ENCODE data around the gene USP17L11.
"Not testable (repeated sequence)": the region's sequence is repeated elsewhere in the genome, so short reads cannot be mapped to it uniquely, and the experiment has no call there.

The USP17L11 gene, protein sequence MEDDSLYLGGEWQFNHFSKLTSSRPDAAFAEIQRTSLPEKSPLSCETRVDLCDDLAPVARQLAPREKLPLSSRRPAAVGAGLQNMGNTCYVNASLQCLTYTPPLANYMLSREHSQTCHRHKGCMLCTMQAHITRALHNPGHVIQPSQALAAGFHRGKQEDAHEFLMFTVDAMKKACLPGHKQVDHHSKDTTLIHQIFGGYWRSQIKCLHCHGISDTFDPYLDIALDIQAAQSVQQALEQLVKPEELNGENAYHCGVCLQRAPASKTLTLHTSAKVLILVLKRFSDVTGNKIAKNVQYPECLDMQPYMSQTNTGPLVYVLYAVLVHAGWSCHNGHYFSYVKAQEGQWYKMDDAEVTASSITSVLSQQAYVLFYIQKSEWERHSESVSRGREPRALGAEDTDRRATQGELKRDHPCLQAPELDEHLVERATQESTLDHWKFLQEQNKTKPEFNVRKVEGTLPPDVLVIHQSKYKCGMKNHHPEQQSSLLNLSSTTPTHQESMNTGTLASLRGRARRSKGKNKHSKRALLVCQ

DNA sequence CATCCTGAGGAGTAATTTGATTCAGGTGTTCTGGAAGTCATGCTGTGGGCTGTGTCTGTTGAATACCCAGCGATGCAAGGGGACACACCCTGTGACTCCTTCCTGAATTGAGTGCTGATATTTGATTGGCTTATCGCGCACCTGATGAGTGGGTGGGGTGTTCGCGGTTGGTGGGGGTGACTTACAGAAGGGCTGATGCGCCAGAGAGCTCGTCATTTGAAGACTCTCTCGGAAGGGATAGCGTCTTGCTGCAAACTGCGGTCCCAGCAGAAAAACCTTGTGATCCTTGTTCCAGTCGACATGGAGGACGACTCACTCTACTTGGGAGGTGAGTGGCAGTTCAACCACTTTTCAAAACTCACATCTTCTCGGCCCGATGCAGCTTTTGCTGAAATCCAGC lies at the start of gene USP17L11:
TSS of gene USP17L11 (plus strand) at position 301 of the 400 bp plus-strand sequence. CDS start at position 301, 0 bp downstream.
- DNase-seq, result not testable (repeated sequence)

GRCh38 chr4:9165990-9166389 lies 49.2 kb upstream of the USP17L11 start:
- peak; percentile 66 for DNase-seq

DNA sequence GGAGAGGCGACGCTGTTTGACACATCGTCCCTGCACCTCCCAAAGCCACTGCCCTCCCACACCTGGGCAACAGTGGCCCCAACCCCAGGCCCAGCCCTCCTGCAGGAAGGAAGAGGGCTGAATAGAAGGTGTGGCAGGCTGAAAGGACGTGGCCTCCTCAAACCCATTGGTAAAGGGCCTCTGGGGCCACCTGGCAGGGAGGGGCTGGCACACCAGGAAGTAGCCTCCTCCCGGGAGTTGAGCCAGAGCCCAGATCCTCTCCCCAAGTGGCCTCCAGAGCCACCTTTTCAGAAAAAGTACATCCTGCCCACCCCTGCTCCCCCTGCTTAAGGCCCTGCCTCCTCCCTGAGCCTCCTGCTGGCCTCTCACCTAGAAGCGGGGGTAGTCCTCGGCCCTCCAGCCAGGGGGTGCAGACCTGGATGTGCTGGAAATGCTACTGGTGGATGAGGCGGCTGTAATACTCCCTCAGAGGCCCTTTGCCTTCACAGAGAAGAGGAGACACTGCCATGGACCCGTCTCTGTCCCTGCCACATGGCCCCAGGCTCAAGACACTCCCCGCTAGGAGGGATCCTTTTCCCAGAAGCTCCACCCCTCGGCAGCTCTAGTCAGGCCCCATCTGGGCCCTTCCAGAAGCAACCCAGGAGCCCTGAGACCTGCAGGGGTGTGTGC lies 45.3 kb upstream of the USP17L11 start, which contains the start of gene FAM90A26:
TSS of gene FAM90A26 (plus strand) at position 619 of the 669 bp plus-strand sequence. CDS start 2,764 bp downstream, outside the sequence.
- DNase-seq, result not testable (repeated sequence)

DNA sequence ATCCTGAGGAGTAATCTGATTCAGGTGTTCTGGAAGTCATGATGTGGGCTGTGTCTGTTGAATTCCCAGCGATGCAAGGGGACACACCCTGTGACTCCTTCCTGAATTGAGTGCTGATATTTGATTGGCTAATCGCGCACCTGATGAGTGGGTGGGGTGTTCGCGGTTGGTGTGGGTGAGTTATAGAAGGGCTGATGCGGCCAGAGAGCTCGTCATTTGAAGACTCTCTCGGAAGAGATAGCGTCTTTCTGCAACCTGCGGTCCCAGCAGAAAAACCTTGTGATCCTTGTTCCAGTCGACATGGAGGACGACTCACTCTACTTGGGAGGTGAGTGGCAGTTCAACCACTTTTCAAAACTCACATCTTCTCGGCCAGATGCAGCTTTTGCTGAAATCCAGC lies 4.8 kb upstream of the USP17L11 start, which contains the start of gene USP17L10:
TSS of gene USP17L10 (plus strand) at position 301 of the 400 bp plus-strand sequence. CDS start at position 301, 0 bp downstream.
- not testable (repeated sequence) for DNase-seq

- DNase-seq, result not testable (repeated sequence)
Measured at GRCh38 chr4:9214701-9215100, 504 bp upstream of the USP17L11 start.

DNA sequence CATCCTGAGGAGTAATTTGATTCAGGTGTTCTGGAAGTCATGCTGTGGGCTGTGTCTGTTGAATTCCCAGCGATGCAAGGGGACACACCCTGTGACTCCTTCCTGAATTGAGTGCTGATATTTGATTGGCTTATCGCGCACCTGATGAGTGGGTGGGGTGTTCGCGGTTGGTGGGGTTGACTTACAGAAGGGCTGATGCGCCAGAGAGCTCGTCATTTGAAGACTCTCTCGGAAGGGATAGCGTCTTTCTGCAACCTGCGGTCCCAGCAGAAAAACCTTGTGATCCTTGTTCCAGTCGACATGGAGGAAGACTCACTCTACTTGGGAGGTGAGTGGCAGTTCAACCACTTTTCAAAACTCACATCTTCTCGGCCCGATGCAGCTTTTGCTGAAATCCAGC lies 4.6 kb downstream of the USP17L11 start, which contains the start of gene USP17L12:
TSS of gene USP17L12 (plus strand) at position 301 of the 400 bp plus-strand sequence. CDS start at position 301, 0 bp downstream.
- DNase-seq, result not testable (repeated sequence)

DNA sequence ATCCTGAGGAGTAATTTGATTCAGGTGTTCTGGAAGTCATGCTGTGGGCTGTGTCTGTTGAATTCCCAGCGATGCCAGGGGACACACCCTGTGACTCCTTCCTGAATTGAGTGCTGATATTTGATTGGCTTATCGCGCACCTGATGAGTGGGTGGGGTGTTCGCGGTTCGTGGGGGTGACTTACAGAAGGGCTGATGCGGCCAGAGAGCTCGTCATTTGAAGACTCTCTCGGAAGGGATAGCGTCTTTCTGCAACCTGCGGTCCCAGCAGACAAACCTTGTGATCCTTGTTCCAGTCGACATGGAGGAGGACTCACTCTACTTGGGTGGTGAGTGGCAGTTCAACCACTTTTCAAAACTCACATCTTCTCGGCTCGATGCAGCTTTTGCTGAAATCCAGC lies 9.4 kb downstream of the USP17L11 start, which contains the start of gene USP17L13:
TSS of gene USP17L13 (plus strand) at position 301 of the 400 bp plus-strand sequence. CDS start at position 301, 0 bp downstream.
- not testable (repeated sequence) for DNase-seq

GRCh38 chr4:9230249-9230648 lies 15.0 kb downstream of the USP17L11 start:
- not testable (repeated sequence) for DNase-seq

DNA sequence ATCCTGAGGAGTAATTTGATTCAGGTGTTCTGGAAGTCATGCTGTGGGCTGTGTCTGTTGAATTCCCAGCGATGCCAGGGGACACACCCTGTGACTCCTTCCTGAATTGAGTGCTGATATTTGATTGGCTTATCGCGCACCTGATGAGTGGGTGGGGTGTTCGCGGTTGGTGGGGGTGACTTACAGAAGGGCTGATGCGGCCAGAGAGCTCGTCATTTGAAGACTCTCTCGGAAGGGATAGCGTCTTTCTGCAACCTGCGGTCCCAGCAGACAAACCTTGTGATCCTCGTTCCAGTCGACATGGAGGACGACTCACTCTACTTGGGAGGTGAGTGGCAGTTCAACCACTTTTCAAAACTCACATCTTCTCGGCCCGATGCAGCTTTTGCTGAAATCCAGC lies 18.9 kb downstream of the USP17L11 start, which contains the start of gene USP17L15:
TSS of gene USP17L15 (plus strand) at position 301 of the 400 bp plus-strand sequence. CDS start at position 301, 0 bp downstream.
- DNase-seq, result not testable (repeated sequence)

DNA sequence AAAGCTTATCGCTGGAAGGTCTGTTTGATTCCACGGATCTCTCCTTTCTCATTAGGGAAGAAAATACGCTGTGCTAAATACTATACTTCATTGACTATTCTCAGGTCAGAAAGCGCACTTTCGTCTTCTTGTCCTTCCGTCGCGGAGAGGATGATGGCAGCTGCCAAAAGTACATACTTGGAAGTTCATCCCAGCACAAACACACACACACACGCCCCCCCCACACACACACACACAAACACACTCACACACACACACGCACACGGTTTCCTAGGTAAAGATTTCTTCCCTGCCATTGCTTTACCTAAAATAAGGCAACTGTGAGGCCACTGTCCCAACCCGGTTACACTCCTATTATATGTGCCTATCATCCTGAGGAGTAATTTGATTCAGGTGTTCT lies 23.3 kb downstream of the USP17L11 start:
- DNase-seq, result not testable (repeated sequence)

- not testable (repeated sequence) for DNase-seq
Measured at GRCh38 chr4:9243579-9243978, 28.4 kb downstream of the USP17L11 start, which contains the start of gene USP17L17. TSS of gene USP17L17 (plus strand) at chr4:9243879. CDS start at chr4:9243879, 0 bp downstream.

DNA sequence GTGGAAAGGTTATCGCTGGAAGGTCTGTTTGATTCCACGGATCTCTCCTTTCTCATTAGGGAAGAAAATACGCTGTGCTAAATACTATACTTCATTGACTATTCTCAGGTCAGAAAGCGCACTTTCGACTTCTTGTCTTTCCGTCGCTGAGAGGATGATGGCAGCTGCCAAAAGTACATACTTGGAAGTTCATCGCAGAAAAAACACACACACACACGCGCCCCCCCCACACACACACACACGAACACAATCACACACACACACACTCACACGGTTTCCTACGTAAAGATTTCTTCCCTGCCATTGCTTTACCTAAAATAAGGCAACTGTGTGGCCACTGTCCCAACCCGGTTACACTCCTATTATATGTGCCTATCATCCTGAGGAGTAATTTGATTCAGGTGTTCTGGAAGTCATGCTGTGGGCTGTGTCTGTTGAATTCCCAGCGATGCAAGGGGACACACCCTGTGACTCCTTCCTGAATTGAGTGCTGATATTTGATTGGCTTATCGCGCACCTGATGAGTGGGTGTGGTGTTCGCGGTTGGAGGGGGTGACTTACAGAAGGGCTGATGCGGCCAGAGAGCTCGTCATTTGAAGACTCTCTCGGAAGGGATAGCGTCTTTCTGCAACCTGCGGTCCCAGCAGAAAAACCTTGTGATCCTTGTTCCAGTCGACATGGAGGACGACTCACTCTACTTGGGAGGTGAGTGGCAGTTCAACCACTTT lies 32.9 kb downstream of the USP17L11 start, which contains the start of gene USP17L18:
TSS of gene USP17L18 (plus strand) at position 678 of the 728 bp plus-strand sequence. CDS start at position 678, 0 bp downstream.
- not testable (repeated sequence) for DNase-seq

GRCh38 chr4:9253078-9253477 lies 37.9 kb downstream of the USP17L11 start, which contains the start of gene USP17L19:
TSS of gene USP17L19 (plus strand) at chr4:9253378. CDS start at chr4:9253378, 0 bp downstream.
- not testable (repeated sequence) for DNase-seq

DNA sequence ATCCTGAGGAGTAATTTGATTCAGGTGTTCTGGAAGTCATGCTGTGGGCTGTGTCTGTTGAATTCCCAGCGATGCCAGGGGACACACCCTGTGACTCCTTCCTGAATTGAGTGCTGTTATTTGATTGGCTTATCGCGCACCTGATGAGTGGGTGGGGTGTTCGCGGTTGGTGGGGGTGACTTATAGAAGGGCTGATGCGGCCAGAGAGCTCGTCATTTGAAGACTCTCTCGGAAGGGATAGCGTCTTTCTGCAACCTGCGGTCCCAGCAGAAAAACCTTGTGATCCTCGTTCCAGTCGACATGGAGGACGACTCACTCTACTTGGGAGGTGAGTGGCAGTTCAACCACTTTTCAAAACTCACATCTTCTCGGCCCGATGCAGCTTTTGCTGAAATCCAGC lies 42.6 kb downstream of the USP17L11 start, which contains the start of gene USP17L20:
TSS of gene USP17L20 (plus strand) at position 301 of the 400 bp plus-strand sequence. CDS start at position 301, 0 bp downstream.
- DNase-seq, result not testable (repeated sequence)

GRCh38 chr4:9262572-9262971 lies 47.4 kb downstream of the USP17L11 start, which contains the start of gene USP17L21:
TSS of gene USP17L21 (plus strand) at chr4:9262872. CDS start at chr4:9262872, 0 bp downstream.
- not testable (repeated sequence) for DNase-seq
